Activated naive CD4-positive, alpha-beta T cell treated with anti-CD3 and anti-CD28 coated beads for 36 hours (primary cell): ENCODE data around the gene NXPH4. TPM values are rescaled to one million over a fixed set of nuclear protein-coding genes. Genes with fewer than 3 reads are reported as not detected.

Experiments
- CTCF ChIA-PET: fragments of 350-600 bp; sonication (Branson Sonifier 250); formaldehyde crosslinking; loops from one replicate; lab custom pipeline; 2021; ENCODE audit warnings: antibody characterized with exemption; lab: Charles Lee
- DNase-seq: peaks from one replicate; pipeline ENCODE4 v3.0.0-alpha.2; 2020
- H3K27ac Mint-ChIP-seq: one replicate; pipeline ENCODE4 v1.8.0; 2021; ENCODE audit warnings: mild to moderate bottlenecking, mixed read lengths
- H3K27me3 Mint-ChIP-seq: one replicate; pipeline ENCODE4 v1.8.0; 2021; ENCODE audit warnings: low read depth, mixed read lengths
- H3K36me3 Mint-ChIP-seq: one replicate; pipeline ENCODE4 v1.8.0; 2021; ENCODE audit warnings: low read depth, mixed read lengths
- H3K4me1 Mint-ChIP-seq: one replicate; pipeline ENCODE4 v1.8.0; 2021; ENCODE audit warnings: low read depth, mixed read lengths
- H3K4me3 Mint-ChIP-seq: one replicate; pipeline ENCODE4 v1.8.0; 2021; ENCODE audit warnings: mild to moderate bottlenecking, moderate library complexity, mixed read lengths
- H3K9me3 Mint-ChIP-seq: one replicate; pipeline ENCODE4 v1.8.0; 2021; ENCODE audit warnings: mixed read lengths
- intact Hi-C: fragments of 100-400 bp; cut with micrococcal nuclease; formaldehyde crosslinking; loops from one replicate; pipeline ENCODE4 v1.15.1; 2023
- total RNA-seq, 2 experiments: library from RNA; stranded (reverse); gene quantifications; one replicate each; pipeline ENCODE4 v1.2.3, GENCODE V29; 2021

Gene NXPH4
- total RNA-seq, 2 experiments from 2014 or later, result 0.25 to 0.79 TPM

DNA sequence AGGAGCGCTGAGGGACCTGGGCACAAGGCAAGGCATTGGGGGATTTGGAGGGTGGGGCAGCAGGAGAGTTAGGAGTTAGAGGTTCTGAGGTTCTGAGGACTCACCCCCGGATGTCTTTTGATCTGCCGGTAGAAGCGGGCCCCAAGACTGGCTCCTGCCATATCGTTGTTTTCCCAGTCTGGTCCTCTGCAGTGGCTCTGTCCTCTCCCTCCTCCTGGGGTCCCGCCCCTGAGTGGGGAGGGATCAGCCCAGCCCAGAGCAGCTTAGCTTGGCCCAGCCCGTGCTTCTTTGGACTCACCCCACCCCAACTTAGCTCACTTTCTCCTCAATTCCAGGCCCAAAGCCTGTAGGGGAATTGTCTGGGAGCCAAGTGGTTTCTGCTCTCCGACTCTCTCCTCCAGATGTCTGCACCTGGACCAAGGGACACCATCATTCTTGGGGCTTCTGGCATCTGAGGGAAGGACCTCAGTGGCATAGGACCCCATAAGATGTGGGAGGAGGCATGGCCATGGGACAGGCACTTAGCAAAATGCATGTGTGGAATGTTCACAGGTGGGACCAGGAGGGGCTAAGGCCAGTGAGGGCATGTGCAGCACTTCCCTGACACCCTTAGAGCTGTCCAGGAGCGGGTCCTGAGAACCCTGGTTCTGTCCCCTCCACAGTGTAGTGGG lies 20.5 kb downstream of the NXPH4 start:
- intact Hi-C loops, result loop anchor here (5.0 kb wide), 1 partner anchor 515 kb away; the partner anchor contains the start of gene CDK4
- CTCF ChIA-PET, result interaction anchor here (10.0 kb wide), 2 partner anchors 10 to 22 kb away, joined by 290 to 333 read pairs; partner anchors contain the start of genes NXPH4 and SHMT2
- Mint-ChIP-seq H3K4me1 (peaks cover 61% of the 10 kb centered on the region), H3K27me3 (peaks cover 41% of the 10 kb centered on the region), H3K27ac (no peak overlapping the region), H3K9me3 (no peaks in the 10 kb centered on the region), H3K36me3 (peaks cover 31% of the 10 kb centered on the region), H3K4me3 (no peak overlapping the region)
- no peak for DNase-seq

DNA sequence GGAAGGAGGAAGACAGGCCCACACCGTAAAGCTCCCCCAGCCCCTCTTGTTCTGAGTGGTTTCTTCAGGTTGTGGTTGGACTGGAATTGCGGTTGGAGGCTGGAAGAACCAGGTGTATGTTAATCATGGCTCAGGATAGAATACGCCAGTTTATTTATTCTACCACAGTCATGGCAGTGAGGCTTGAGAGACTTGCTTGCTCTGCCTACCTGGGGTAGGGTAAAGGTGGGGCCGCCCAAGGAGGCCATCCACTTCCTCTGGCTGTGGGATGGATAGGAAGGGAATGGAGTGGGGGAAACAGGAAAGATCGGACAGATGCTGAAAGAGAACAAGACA lies 21.0 kb downstream of the NXPH4 start:
- Mint-ChIP-seq H3K4me1 (peaks cover 62% of the 10 kb centered on the region), H3K4me3 (peak overlapping the region; percentile 49), H3K27me3 (peaks cover 45% of the 10 kb centered on the region), H3K36me3 (peaks cover 26% of the 10 kb centered on the region), H3K9me3 (no peaks in the 10 kb centered on the region), H3K27ac (no peak overlapping the region)
- DNase-seq, result no peak
- CTCF ChIA-PET, result interaction anchor here (2.2 to 10.0 kb wide), 3 partner anchors 10 to 30 kb away, joined by 7 to 333 read pairs (median 290); partner anchors contain the start of genes NXPH4 and SHMT2
- intact Hi-C loops, result loop anchor here (5.0 kb wide), 1 partner anchor 515 kb away; the partner anchor contains the start of gene CDK4

DNA sequence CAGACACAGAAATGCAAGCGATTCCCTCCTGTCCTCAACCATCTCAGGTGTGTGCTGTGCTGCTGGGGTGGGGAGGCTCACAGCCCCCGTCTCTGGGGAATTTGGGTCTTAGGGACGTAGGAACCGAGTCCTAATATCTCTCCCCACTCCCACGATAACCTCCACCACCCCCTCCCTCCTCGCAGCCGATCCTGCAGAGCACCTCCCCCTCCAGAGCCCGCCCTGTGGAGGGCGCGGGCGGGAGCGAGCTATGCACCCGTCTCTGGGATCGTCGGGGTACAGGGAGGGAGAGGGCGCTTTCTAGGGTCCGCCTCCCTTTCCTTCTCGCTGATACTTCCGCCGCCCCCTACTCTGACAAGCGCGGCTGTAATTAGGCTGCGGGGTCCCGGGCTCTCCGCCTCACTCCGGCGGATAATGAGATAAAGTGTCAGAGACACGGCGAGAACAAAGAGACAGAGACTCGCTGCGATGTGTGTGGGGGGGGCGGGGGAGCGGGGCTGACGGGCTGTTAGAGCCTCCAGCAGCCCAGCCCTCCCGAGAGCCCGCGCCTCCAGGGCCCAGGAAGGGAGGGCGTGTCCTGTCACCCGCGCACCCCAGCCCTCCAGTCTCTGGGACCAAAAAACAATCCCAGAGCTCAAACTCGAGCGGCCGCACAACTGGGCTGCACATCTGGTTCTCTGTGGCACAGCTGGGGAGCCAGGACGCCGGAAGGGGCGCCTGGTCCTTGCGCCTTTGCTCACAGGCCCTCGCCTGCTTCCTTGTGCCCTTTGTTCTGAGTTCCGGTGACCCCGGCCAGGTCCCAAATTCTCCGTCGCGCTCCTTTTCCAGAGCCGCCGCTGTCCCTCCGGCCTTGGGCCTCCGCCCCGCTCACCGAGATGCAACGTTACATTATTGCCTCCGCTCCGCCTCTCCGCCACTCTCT lies 21.6 kb downstream of the NXPH4 start:
- peaks cover 20% of the 10 kb centered on the region for H3K36me3 Mint-ChIP-seq
- intact Hi-C loops, result loop anchor here (2.0 to 5.0 kb wide), 2 partner anchors 13 to 514 kb away; partner anchors contain the start of gene CDK4
- peaks cover 47% of the 10 kb centered on the region for H3K27me3 Mint-ChIP-seq
- H3K9me3 Mint-ChIP-seq, result no peaks in the 10 kb centered on the region
- CTCF ChIA-PET, result interaction anchor here (1.0 to 10.0 kb wide), 8 partner anchors 11 to 243 kb away, joined by 4 to 333 read pairs (median 4); partner anchors contain the start of genes NXPH4 and SHMT2
- peaks cover 61% of the 10 kb centered on the region for H3K4me1 Mint-ChIP-seq
- H3K27ac Mint-ChIP-seq, result no peak overlapping the region
- peak overlapping the region; percentile 93 for H3K4me3 Mint-ChIP-seq
- DNase-seq, result peak; percentile 52

- H3K4me1 Mint-ChIP-seq, result peaks cover 66% of the 10 kb centered on the region
These were observed 22.4 kb downstream of the NXPH4 start for GRCh38 chr12:57238854-57239554.

DNA sequence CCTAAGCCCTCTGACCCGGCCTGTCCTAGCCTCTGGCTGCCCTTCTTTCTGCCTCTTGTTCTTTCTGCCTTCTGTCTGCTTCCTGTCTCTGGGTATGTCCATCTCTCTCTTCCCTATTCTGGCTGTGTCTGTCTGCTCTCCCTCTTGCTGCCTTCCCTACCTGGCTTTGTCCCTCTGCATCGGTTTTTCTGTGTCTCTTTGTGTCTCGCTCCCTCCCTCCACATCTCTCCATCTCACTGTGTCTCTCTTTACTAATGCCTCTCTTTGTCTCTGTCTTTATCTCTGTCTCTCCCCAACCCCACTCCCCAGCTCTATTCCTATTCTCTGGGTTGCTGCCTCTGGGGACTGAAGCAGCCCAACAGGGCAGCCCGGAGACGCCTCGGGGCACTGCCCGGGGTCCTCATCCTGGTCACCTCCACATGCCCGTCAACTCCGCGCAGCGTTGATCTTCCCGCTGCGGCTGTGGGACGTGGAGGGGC lies 23.0 kb downstream of the NXPH4 start:
- peaks cover 53% of the 10 kb centered on the region for H3K27me3 Mint-ChIP-seq
- CTCF ChIA-PET, result interaction anchor here (0.6 to 10.0 kb wide), 21 partner anchors 12 to 612 kb away, joined by 3 to 333 read pairs (median 4); partner anchors contain the start of genes INHBE, NXPH4, SHMT2 and STAC3

More at GRCh38 chr12:57238854-57239554, 22.4 kb downstream of the NXPH4 start:
- CTCF ChIA-PET, result interaction anchor here (0.6 to 10.0 kb wide), 15 partner anchors 11 to 612 kb away, joined by 3 to 333 read pairs (median 4); partner anchors contain the start of genes INHBE, NXPH4 and SHMT2
- H3K36me3 Mint-ChIP-seq, result peaks cover 12% of the 10 kb centered on the region
- H3K9me3 Mint-ChIP-seq, result no peaks in the 10 kb centered on the region
- peak overlapping the region; percentile 93 for H3K4me3 Mint-ChIP-seq
- intact Hi-C loops, result loop anchor here (1.0 to 5.0 kb wide), 4 partner anchors 10 to 513 kb away; partner anchors contain the start of genes CDK4 and SHMT2
- H3K27ac Mint-ChIP-seq, result peak overlapping the region; percentile 66
- H3K27me3 Mint-ChIP-seq, result peaks cover 50% of the 10 kb centered on the region
- peak; percentile 91 for DNase-seq

GRCh38 chr12:57240066-57240921 lies 23.7 kb downstream of the NXPH4 start:
- CTCF ChIA-PET, result interaction anchor here (0.6 to 10.0 kb wide), 11 partner anchors 11 to 237 kb away, joined by 3 to 333 read pairs (median 3); partner anchors contain the start of genes INHBE, NXPH4, SHMT2 and STAC3
- Mint-ChIP-seq H3K9me3 (no peaks in the 10 kb centered on the region), H3K36me3 (peaks cover 3% of the 10 kb centered on the region), H3K4me3 (peak overlapping the region; percentile 93), H3K27ac (peak overlapping the region; percentile 82), H3K27me3 (peaks cover 55% of the 10 kb centered on the region), H3K4me1 (peaks cover 61% of the 10 kb centered on the region)
- intact Hi-C loops, result loop anchor here (2.0 to 5.0 kb wide), 5 partner anchors 129 to 551 kb away; partner anchors contain the start of genes PTGES3, STAT6 and ZBTB39
- DNase-seq, result peak; percentile 83

More for the DNA sequence above, 23.0 kb downstream of the NXPH4 start:
- H3K4me3 Mint-ChIP-seq, result peak overlapping the region; percentile 93
- no peaks in the 10 kb centered on the region for H3K9me3 Mint-ChIP-seq
- DNase-seq, result no peak
- peaks cover 63% of the 10 kb centered on the region for H3K4me1 Mint-ChIP-seq
- intact Hi-C loops, result loop anchor here (1.0 to 5.0 kb wide), 9 partner anchors 10 to 551 kb away; partner anchors contain the start of genes CDK4, PTGES3, SHMT2 and STAT6
- H3K36me3 Mint-ChIP-seq, result peaks cover 6% of the 10 kb centered on the region
- peak overlapping the region; percentile 66 for H3K27ac Mint-ChIP-seq

DNA sequence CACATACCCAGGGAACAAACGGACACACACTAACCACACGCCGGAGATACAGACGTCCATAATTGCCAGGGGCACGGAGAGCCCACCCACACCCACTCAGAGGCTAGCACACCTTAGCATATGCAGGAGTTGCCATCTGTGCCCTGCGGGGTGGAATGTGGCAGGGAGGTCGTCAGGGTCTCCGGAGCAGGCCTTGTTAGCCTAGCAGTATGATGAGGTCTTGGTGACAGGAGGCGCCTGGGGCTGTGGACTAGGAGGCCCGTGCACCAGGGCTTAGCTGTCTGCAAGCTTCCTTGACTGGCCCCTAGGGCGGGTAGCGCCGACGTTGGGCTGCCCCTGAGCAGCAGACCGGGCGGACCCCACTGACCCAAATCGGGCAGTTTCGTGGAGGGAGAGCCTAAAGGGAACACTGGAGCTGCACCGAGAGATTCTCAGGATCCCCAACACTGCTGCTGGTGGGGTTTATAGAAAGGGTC lies 24.4 kb downstream of the NXPH4 start:
- Mint-ChIP-seq H3K27ac (peak overlapping the region; percentile 82), H3K36me3 (peaks cover 1% of the 10 kb centered on the region), H3K4me1 (peaks cover 58% of the 10 kb centered on the region), H3K4me3 (peak overlapping the region; percentile 93), H3K27me3 (peaks cover 55% of the 10 kb centered on the region), H3K9me3 (no peaks in the 10 kb centered on the region)
- intact Hi-C loops, result loop anchor here (1.0 to 5.0 kb wide), 6 partner anchors 113 to 552 kb away; partner anchors contain the start of genes LRP1, PTGES3, STAT6 and ZBTB39
- CTCF ChIA-PET, result interaction anchor here (1.6 to 10.0 kb wide), 5 partner anchors 11 to 236 kb away, joined by 5 to 333 read pairs (median 24); partner anchors contain the start of genes NXPH4, SHMT2 and STAC3
- DNase-seq, result peak; percentile 34

- H3K36me3 Mint-ChIP-seq, result no peaks in the 10 kb centered on the region
- peak overlapping the region; percentile 16 for H3K4me3 Mint-ChIP-seq
- CTCF ChIA-PET, result interaction anchor here (1.1 to 10.0 kb wide), 18 partner anchors 10 to 228 kb away, joined by 3 to 333 read pairs (median 10); partner anchors contain the start of genes GLI1, INHBE, NXPH4 and SHMT2
- H3K27me3 Mint-ChIP-seq, result peaks cover 50% of the 10 kb centered on the region
- H3K4me1 Mint-ChIP-seq, result peaks cover 51% of the 10 kb centered on the region
- intact Hi-C loops, result loop anchor here (1.0 to 5.0 kb wide), 8 partner anchors 39 to 553 kb away; partner anchors contain the start of genes GLI1, LRP1, PTGES3 and STAT6
- no peak overlapping the region for H3K27ac Mint-ChIP-seq
- DNase-seq, result no peak
- H3K9me3 Mint-ChIP-seq, result no peaks in the 10 kb centered on the region
These were observed 25.1 kb downstream of the NXPH4 start for GRCh38 chr12:57241402-57242310.

- H3K4me1 Mint-ChIP-seq, result peaks cover 45% of the 10 kb centered on the region
- H3K36me3 Mint-ChIP-seq, result no peaks in the 10 kb centered on the region
- H3K9me3 Mint-ChIP-seq, result no peaks in the 10 kb centered on the region
- CTCF ChIA-PET, result interaction anchor here (0.8 to 10.0 kb wide), 25 partner anchors 9 to 235 kb away, joined by 3 to 333 read pairs (median 6); partner anchors contain the start of genes GLI1, INHBE, NXPH4 and SHMT2
- peaks cover 44% of the 10 kb centered on the region for H3K27me3 Mint-ChIP-seq
- H3K27ac Mint-ChIP-seq, result no peak overlapping the region
- no peak for DNase-seq
- no peak overlapping the region for H3K4me3 Mint-ChIP-seq
- intact Hi-C loops, result loop anchor here (2.0 to 5.0 kb wide), 5 partner anchors 38 to 500 kb away; partner anchors contain the start of genes GLI1 and ZBTB39
These were observed 25.7 kb downstream of the NXPH4 start for GRCh38 chr12:57242329-57242690.
